Measurements from ENCODE around the gene PTPRZ1.
A peak's percentile ranks its signal among the peaks of the same experiment; 100 is the strongest.

Gene PTPRZ1

GRCh38 chr7:121913947-121914675 lies 41.1 kb downstream of the PTPRZ1 start:
- H3K4me3 ChIP-seq (ENCODE audit: low read depth, low read length): no peak overlapping the region
- no peak for TF ChIP-seq CTCF (IDR thresholded peaks at IDR 0.05; ENCODE audit: control insufficient read depth, extremely low read depth, insufficient read depth)
- DNase-seq (ENCODE audit: low read depth): no peak

GRCh38 chr7:121914676-121915279 lies 41.8 kb downstream of the PTPRZ1 start:
- H3K4me3 ChIP-seq (ENCODE audit: low read depth, low read length): no peak overlapping the region
- no peak for DNase-seq (ENCODE audit: low read depth)
- no peak for TF ChIP-seq CTCF (IDR thresholded peaks at IDR 0.05; ENCODE audit: control insufficient read depth, extremely low read depth, insufficient read depth)

- TF ChIP-seq CTCF (IDR thresholded peaks at IDR 0.05; ENCODE audit: control insufficient read depth, extremely low read depth, insufficient read depth): no peak
- DNase-seq (ENCODE audit: low read depth): peak; percentile 47
These were observed 43.2 kb downstream of the PTPRZ1 start for GRCh38 chr7:121916211-121916610.

GRCh38 chr7:121919986-121920385 lies 47.0 kb downstream of the PTPRZ1 start:
- no peak for TF ChIP-seq CTCF (IDR thresholded peaks at IDR 0.05; ENCODE audit: control insufficient read depth, extremely low read depth, insufficient read depth)
- no peak for DNase-seq (ENCODE audit: low read depth)
- no peak overlapping the region for H3K4me3 ChIP-seq (ENCODE audit: low read depth, low read length)

More at GRCh38 chr7:121916211-121916610, 43.2 kb downstream of the PTPRZ1 start:
- H3K4me3 ChIP-seq (ENCODE audit: low read depth, low read length): no peak overlapping the region

GRCh38 chr7:121924269-121925186 lies 51.6 kb downstream of the PTPRZ1 start:
- no peak for TF ChIP-seq CTCF (IDR thresholded peaks at IDR 0.05; ENCODE audit: control insufficient read depth, extremely low read depth, insufficient read depth)
- DNase-seq (ENCODE audit: low read depth): no peak
- no peak overlapping the region for H3K4me3 ChIP-seq (ENCODE audit: low read depth, low read length)

GRCh38 chr7:121931149-121931902 lies 58.4 kb downstream of the PTPRZ1 start:
- H3K4me3 ChIP-seq (ENCODE audit: low read depth, low read length): no peak overlapping the region
- DNase-seq (ENCODE audit: low read depth): no peak
- TF ChIP-seq CTCF (IDR thresholded peaks at IDR 0.05; ENCODE audit: control insufficient read depth, extremely low read depth, insufficient read depth): no peak

Measured in LNCaP clone FGC (cell line).